ENCODE data around the gene SAMD11.

The SAMD11 gene

DNA sequence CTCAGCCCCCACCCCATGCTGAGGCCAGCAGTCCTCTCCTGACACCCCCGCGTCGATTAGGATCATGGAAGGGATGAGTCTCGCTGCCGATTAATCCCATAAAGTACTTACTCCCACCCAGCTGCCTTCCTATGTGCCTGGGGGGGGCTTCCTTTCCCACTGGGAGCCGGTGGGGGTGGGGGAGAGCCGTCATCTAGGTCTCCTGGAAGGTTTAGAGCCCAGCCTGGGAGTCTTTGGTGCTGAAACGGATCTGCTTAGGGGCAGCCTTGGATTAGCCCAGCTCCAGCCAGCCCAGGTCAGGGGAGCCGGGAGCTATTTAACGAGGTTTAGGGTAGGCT is 9.8 kb downstream of the SAMD11 start:
- FAIRE-seq, result no peak

DNA sequence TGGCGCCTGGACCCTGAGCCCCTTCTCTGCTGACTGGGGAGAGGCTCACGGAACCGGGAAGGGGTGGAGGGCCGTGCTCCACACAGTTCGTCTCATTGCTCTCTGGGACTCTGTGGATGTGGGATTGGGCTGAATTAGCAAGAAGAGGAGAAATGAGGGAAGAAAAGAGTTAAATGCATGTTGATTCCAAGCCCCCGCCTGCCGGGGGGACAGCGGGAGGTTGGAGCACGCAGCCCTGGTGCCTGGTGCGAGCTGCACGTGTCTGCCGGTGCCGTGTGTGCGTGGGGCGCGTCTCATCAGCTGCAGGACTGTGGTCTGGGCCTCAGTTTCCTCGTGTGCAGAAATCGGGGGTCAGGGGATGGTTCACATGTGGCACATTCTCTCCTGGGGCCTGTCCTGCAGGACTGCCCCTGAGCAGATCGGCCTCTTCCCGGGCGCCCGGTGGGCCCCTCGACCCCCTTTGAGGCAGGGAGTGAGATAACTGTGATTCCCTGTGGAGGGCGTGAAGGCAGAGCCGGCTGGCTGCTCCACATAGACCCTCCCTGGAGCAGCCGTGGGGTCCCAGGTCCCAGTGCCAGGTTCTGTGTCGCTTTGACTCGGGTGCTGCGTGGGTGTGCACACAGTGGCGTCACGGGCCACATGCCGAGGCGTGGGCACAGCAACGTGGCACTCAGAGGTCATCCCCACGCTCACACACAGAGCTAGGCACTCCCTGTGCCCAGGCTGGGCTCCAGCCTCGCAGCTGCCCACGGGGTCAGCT is 11.4 kb downstream of the SAMD11 start:
- FAIRE-seq, result no peak

DNA sequence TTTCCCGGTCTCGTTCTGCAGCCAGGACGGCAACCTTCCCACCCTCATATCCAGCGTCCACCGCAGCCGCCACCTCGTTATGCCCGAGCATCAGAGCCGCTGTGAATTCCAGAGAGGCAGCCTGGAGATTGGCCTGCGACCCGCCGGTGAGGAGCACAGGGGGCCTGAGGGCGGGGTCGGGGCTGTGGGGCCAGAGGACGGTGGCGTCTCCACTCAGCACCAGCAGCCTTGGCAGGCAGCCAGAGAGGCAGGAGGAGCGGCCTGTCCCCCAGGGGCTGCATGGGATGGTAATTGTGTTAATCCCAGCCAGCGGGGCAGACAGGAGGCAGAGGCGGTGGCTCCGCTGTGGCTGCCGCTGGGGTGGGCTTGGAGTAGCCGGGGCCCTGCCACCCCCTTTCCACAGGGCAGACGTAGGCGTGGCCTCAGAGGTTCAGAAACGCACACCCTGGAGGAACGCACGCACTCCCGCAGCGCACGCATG is 12.1 kb downstream of the SAMD11 start:
- FAIRE-seq, result no peak

DNA sequence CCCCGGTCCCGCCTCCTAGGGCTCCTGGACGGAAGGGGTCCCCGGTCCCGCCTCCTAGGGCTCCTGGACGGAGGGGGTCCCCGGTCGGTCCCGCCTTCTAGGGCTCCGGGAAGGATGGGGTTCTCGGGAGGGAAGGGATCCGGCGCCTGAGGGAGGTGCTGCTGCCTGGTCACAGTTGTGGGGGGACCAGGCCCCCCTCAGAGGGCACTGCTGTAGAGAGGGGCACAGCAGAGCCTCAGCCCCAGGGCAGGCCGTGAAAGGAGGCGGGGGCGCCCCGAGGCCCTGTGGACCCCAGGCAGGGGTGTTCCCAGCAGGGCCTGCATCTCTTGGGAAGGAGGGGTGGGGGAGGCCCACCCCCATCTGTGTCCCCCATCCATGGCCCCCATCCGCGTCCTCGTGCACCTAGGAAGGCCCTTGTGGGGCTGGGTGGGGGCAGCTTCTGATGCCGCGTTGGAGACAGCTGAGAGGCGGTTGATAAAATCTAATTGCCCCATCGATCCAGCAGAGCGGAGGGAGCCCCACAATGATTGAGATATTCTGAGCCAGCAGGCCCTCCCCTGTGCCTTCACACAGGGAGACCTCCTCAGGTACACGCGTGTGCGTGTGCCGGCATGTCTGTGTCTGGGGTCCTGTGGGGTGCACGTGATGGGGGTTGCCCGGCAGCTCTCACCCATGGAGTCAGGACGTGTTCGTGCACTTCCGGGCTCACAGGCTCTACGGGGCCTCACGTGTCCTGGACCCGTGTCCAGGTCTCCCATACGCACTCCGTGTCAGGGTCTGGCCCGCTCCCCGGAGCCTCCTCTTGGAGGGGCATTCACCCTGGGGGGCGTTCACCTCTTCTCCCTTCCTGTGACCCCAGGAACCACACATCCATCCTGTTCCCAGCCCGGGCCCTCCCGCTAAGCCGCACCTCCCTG is 12.9 kb downstream of the SAMD11 start:
- FAIRE-seq, result no peak

DNA sequence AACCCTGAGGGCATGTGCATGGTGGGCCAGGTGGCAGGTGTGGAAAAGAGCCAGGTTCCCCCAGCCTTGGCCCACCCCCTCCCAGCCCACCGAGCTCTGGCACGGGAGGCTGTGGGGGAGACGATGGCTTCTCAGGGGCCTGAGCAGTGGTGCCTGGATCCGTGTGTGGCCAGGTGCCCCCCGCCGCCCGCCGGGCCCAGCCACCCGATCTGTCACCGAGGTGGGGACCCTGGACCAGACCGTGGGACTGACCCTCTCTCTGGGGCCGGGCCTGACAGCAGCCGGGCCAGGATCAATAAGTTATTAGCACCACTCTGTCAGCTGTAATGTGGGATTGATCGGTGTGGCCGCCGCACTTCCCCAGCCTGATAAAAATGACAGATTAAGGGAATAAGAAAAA is 13.8 kb downstream of the SAMD11 start:
- no peak for FAIRE-seq

DNA sequence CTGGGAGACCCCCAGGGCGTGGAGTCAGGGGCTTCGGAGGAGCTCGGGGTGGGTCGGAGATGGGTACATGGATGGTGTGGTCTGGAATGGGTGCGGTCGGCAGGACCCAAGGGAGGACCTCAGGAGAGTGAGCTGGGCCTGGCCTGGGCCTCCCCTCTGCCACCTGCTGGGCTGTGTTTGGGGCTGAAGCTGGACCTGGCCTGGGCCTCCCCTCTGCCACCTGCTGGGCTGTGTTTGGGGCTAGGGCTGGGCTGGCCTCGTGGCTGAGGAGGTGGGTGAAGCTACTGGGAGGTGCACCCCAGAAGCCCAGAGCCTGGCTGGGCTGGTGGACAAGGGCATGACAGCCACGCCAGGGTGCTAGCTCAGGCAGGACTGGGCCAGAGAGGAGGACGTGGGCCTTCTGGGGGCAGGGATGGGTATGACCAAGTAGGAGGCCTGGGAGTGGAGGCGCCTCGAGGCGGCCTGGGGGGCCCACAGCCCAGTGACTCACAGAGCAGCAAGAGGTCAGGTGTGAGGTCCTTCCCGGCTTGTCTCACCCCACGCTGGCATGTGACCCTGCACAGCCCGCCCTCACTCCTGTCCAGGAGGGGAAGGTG is 14.5 kb downstream of the SAMD11 start:
- no peak for FAIRE-seq

DNA sequence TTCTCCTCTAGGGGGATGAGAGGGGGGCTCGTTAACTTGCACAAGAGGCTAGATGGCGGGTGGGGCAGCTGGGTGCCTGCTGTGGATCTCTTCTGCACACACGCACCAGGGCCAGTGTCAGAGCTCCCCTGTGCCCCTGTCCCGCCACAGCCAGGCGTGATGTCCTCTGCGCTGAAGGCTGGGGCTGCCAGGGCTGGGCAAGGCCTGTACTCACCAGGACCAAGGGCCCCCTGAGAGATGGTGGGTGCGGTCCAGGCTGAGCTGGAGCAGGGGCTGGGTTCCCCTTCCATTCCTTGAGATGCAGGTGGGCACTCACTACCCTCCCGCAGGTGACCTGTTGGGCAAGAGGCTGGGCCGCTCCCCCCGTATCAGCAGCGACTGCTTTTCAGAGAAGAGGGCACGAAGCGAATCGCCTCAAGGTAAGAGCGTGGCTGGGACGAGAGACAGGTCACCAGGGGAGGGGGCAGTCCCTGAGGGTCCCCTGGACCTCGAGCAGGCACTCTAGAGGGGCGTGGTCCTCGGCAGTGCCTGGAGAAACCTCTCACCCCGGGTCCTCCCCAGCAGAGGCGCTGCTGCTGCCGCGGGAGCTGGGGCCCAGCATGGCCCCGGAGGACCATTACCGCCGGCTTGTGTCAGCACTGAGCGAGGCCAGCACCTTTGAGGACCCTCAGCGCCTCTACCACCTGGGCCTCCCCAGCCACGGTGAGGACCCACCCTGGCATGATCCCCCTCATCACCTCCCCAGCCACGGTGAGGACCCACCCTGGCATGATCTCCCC is 15.2 kb downstream of the SAMD11 start:
- no peak for FAIRE-seq

DNA sequence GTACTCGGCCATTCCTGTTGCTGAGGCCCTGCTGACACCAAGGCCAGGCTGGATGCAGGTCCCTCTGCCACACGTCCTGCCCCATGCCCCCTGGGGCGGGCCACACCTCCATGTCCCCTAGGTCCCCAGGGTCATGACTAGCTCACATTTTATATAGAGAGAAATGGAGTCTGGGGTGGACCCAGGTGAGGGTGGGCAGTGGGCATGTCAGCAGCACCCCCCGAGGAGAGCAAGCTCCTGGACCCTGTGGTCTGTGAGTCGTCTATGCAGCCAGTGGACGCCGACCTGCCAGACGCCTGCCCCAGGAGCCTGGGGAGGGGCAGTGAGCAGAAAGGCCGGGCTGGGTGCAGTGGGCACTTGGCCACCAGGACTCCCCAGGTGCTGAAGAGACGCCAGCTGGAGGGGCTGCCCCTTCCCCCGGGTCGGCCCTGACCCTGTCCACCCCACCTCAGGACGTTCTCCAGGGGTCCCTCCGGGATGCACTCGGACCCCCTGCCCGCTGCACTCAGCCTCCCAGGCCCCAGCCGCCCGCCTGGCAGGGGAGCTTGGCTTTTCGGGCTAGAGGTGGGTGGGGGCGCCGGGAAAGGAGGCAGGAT is 15.9 kb downstream of the SAMD11 start:
- FAIRE-seq, result no peak

DNA sequence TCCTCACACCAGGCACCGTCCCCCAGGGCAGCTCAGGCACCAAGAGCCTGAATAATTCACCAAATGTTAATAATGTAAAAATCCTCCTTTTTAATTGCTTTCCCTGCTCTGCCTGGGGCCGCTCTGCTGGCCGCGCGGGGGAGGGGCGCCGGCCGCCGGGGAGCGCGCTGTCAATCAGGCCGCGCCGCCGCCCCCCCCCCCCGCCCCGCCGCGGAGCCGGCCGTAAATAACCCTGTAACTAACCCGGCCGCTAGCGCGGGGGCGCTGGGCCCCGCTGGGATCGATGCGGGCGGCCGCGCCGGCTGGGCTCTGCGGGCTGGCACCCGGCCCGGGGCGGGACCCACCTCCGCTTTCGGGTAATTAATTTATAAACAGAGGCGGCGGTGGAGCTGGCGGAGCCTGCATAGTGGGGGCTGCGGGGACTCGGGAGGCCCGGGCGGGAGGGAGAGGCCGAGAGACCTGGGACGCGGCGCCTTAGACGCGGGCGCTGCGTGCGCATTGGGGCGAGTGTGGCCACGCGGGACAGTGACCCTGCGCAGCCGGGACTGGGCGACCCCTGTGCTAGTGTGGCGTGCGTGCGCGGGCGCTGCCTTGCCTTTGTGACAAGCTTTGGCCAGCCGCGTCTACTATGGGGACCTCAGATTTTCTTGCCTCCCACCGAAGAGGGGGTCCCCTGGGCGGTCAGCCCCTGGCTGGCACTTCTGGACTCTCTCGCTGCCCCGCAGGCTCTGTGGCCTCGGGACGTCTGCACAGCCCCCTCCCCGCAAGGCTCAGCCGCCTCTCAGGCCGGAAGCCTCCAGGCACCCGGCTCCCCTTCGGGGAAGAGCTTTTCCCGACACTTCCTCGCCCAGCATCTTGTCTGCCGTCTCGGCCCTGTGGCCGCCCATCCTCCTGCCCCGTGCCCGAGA is 16.6 kb downstream of the SAMD11 start:
- FAIRE-seq, result no peak

DNA sequence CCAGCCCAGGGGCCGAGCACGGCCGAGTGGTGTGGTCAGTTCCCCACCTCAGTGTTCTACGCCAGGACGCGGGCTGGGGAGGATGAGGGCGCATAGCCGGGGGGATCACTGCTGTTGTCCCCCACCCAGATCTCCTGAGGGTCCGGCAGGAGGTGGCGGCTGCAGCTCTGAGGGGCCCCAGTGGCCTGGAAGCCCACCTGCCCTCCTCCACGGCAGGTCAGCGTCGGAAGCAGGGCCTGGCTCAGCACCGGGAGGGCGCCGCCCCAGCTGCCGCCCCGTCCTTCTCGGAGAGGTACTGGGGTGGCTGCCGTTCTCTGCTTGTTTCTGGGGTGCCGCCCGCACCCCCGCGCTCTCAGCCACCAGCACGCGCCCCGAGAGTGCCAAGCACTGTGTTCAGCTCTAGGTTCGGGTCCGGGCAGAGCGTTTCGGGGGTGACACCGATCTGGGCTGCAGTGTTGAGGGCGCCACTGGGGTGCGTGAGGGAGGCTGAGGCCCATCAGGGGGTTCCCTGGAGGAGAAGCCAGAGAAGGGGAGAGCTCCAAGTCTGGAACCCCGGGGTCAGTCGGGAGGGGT is 17.4 kb downstream of the SAMD11 start:
- no peak for FAIRE-seq

DNA sequence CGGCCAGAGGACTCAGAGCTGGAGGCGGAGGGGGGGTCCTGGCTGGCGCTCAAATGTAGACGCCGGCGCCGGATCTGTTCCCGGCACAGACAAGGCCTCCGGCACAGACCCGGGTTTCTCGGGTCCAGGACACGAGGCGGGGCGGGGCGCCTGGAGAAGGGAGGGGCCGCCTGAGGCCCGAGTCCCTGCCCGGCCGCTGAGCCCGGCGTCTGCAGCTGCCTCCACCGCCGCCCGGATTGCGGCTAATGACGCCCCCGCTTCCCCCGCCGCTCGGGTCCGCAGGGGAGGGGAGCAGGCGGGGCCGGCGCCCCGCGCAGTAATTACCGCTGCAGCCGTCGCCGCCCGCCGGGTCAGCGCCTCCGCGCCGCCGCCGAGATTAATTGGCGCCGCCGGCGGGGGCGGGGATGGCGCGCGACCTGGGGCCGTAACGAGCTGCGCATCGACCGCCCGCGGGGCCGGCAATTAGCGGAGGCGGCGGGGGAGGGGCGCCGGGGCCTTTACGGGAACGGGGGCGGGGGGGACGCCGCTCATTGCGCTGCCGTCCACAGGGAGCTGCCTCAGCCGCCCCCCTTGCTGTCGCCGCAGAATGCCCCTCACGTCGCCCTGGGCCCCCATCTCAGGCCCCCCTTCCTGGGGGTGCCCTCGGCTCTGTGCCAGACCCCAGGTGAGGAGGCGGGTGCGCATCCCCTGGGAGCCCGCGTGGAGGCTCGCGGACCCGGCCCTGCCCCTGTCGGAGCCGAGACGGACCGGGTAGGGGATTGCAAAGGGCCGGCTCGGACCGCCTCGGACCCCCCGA is 18.1 kb downstream of the SAMD11 start:
- no peak for FAIRE-seq

DNA sequence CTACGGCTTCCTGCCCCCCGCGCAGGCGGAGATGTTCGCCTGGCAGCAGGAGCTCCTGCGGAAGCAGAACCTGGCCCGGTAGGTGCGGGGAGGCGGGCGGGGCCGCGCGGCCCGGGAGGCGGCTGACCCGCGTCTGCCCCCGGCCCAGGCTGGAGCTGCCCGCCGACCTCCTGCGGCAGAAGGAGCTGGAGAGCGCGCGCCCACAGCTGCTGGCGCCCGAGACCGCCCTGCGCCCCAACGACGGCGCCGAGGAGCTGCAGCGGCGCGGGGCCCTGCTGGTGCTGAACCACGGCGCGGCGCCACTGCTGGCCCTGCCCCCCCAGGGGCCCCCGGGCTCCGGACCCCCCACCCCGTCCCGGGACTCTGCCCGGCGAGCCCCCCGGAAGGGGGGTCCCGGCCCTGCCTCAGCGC is 18.7 kb downstream of the SAMD11 start:
- FAIRE-seq, result no peak

DNA sequence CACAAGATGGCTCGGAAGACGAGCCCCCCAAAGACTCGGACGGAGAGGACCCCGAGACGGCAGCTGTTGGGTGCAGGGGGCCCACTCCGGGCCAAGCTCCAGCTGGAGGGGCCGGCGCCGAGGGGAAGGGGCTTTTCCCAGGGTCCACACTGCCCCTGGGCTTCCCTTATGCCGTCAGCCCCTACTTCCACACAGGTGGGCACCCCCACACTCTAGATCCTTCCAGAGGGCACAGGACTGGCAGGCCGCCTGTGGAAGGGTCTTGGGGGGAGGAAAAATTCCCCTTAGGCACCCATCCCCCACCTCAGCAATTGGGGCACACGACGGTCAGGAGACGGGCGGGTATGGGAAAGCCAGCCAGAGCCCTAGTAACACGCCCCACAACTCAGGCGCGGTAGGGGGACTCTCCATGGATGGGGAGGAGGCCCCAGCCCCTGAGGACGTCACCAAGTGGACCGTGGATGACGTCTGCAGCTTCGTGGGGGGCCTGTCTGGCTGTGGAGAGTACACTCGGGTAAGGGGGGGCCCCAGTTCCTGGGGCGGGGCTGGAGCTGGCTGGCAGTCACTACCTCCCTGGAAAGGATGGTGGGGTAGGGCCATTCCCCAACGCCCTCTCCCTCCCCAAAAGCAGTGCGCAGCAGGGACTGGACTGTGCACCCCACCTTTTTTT is 19.3 kb downstream of the SAMD11 start:
- no peak for FAIRE-seq

DNA sequence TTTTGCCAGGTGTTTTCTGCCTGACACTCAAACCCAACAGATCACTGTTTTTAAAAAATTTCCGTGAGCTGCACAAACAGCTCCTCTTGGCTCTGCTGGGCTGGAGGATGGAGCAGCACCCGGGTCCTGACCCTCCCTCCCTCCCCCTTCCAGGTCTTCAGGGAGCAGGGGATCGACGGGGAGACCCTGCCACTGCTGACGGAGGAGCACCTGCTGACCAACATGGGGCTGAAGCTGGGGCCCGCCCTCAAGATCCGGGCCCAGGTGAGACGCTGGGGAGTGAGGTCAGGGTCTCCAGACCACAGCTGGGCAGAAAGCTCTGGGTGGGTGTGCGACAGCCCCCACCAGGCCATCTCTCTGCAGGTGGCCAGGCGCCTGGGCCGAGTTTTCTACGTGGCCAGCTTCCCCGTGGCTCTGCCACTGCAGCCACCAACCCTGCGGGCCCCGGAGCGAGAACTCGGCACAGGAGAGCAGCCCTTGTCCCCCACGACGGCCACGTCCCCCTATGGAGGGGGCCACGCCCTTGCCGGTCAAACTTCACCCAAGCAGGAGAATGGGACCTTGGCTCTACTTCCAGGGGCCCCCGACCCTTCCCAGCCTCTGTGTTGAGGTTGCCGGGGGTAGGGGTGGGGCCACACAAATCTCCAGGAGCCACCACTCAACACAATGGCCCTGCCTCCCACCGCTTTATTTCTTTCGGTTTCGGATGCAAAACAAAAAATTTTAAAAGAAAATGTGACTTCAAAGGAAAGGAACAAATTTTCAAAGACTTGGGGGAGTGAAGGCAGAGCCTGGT is 20.0 kb downstream of the SAMD11 start:
- no peak for FAIRE-seq

DNA sequence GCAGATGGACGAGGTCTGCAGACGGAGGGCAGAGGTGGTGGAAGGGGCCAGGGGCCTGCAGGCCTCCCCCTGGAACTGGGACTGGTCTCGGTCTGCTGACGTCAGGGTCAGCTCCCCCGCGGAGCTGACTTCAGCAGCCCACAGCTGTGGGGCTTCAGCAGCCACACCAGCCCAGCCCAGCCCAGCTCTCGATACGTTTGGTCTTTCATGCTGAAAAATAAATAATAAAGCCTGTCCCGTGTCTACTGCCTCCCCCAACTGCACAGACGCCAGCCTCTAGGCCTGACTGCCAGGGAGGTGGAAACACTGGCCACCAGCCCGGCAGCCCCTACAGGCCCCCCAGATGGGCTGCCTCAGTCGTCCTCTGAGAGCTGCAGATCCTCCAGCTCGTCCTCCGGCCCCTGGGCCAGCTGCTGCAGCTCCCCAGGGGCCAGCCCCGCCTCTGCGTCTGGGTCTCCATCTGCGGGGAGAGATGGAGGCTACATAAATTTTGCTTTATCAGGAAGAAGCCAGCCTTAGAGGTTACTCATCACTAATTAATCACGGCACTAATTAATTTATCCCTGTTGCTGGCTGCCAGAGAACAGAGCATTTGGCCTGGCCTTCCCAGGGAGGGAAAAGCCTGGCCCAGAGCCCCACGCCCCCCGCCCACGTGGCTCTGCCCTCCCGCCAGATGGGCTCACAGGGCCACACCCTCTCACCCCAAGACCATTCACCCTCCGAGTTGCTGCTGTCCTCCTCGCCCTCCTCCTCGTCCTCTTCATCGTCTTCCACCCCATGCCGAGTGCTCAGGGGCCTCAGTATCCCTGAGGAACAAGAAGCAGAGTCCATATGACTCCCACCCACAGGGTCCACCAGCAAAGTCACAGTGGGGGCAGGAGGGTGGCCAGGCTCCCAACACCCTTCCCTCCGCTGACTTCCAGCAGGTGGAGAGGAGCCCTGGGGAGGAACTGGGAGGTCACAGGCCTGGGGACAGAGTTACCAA is 20.9 kb downstream of the SAMD11 start:
- no peak for FAIRE-seq

DNA sequence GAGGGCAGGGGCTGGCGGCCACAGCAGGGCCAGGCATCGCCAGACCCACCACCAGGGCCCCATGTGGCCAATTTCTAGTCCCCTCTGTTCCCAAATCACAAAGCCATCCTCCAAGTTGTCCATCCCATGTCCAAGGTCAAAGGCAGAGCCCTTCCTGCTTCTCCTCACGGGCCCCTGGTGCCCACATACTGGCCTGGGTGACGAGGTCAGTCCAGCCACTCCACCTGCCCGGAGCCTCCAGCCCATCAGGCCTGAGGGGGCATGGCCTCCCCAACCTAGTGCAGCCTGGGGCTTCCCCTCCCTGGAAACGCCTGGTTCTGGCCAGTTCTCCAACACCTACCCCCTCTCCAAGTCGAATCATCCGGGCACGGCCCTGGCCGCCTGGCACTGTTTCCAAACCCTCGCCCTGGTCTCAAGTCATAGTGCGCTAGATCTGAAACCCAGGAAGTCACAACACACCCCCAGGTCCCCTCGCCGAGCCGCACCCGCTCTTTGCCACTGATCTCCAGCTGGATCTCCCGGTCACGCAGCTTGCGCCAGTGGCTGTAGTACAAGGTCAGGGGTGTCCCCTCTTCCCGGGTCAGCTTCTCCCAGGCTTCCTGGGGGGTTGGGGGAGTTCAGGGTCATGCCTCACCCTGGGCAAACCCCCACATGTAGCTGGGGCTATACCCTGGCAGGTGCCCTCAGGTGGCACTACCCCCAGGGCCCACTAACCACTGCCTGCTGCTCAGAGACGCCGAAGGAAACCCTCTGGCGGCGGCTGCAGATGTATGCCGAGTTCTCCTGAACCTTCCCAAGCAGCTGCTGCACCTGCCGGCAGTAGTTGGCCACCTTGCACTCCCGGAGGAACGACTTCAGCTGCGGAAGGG is 22.2 kb downstream of the SAMD11 start:
- no peak for FAIRE-seq
